Right lung (tissue), 10 donors: ENCODE data around the gene EIF2A. TPM values are rescaled to one million over a fixed set of nuclear protein-coding genes. Genes with fewer than 3 reads are reported as not detected.
"Not testable (repeated sequence)": the region's sequence is repeated elsewhere in the genome, so short reads cannot be mapped to it uniquely, and the experiment has no call there.

Experiments
- DNase-seq, 2 donors: peaks; one replicate each; pipeline ENCODE4 v3.0.0-alpha.2; 2013
- long read RNA-seq, 8 donors: transcript quantifications; one replicate each; lab custom pipeline, GENCODE V29; 2026
- polyA plus RNA-seq, 5 donors: library from polyadenylated mRNA; unstranded; fragments of 120-200 nt; gene quantifications; one replicate each; pipeline versions ENCODE4 v1.2.1 to v1.2.3, GENCODE V29; 2013; ENCODE audit warnings: inconsistent platforms in 1 of 5, low replicate concordance in 1 of 5; ENCODE audit not compliant: insufficient read length in 5 of 5, insufficient read depth in 1 of 5

EIF2A gene
- 100 to 1,000 TPM; 165 to 218 (median 183) TPM for polyA plus RNA-seq
- long read RNA-seq, donor 1, transcript EIF2A-203 (14 exons, 2,198 nt): major isoform, 14 of 109 reads
- long read RNA-seq, donor 1, partial matches to known transcripts: 91 of 109 reads
- long read RNA-seq, donor 1, other reads (novel, unspliced or antisense): 0 of 109 reads
- long read RNA-seq, donor 2, transcript EIF2A-203 (14 exons, 2,198 nt): major isoform, 6 of 13 reads
- long read RNA-seq, donor 2, partial matches to known transcripts: 5 of 13 reads
- long read RNA-seq, donor 2, other reads (novel, unspliced or antisense): 0 of 13 reads
- long read RNA-seq, donor 3, transcript EIF2A-203 (14 exons, 2,198 nt): major isoform, 8 of 35 reads
- long read RNA-seq, donor 3, transcript EIF2A-210 (6 exons, 1,010 nt): minor isoform, 5 of 35 reads
- long read RNA-seq, donor 3, partial matches to known transcripts: 22 of 35 reads
- long read RNA-seq, donor 3, other reads (novel, unspliced or antisense): 0 of 35 reads
- long read RNA-seq, donor 4, transcript EIF2A-203 (14 exons, 2,198 nt): major isoform, 12 of 39 reads
- long read RNA-seq, donor 4, partial matches to known transcripts: 21 of 39 reads
- long read RNA-seq, donor 4, other reads (novel, unspliced or antisense): 0 of 39 reads
- long read RNA-seq, donor 5, transcript EIF2A-210 (6 exons, 1,010 nt): minor isoform, 10 of 67 reads
- long read RNA-seq, donor 5, transcript EIF2A-203 (14 exons, 2,198 nt): major isoform, 14 of 67 reads
- long read RNA-seq, donor 5, partial matches to known transcripts: 35 of 67 reads
- long read RNA-seq, donor 5, other reads (novel, unspliced or antisense): 7 of 67 reads
- long read RNA-seq, donor 6, transcript EIF2A-203 (14 exons, 2,198 nt): major isoform, 31 of 84 reads
- long read RNA-seq, donor 6, partial matches to known transcripts: 37 of 84 reads
- long read RNA-seq, donor 6, other reads (novel, unspliced or antisense): 13 of 84 reads
- long read RNA-seq, donor 7, partial matches to known transcripts: 6 of 15 reads
- long read RNA-seq, donor 7, other reads (novel, unspliced or antisense): 0 of 15 reads
- long read RNA-seq, donor 8, transcript EIF2A-203 (14 exons, 2,198 nt): major isoform, 9 of 10 reads
- long read RNA-seq, donor 8, partial matches to known transcripts: 0 of 10 reads
- long read RNA-seq, donor 8, other reads (novel, unspliced or antisense): 0 of 10 reads

DNA sequence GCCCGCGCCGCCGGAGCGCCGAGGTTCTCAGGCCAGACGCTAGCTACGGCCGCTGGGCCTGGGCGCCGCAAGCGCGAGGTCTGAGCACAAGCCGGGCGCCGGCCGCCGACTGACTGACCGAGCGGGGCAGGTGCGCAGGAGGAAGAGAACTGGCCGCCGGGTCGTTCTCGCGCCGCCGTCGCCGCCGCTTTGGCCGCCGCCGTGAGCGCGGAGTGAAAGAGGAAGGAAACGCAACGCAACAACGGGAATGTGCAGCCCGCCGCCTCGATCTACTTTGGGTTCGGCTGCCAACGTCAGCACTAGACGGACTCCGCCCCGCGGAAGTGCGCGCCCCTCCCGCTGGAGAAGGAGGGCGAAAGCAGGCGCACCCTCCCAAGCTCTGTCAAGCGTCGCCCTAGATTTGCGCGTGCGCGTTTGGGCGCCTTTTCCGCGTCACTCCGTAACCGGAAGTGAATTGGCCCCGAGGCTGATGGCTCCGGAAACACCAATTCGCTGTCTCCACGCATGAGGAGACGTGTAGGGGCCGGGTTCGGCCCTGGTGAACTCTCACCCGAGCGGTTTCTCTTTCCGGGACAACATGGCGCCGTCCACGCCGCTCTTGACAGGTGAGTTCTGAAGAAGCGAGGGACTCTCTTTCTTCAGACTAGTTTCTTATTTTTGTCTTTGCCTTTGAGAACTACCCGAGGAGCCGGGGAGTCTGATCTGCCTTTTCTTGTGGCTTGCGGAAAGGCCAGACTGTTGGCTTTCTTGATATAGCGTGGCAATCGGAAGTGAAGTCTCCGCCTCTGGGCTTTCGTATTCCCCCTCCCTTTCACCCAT, at the start of gene EIF2A, which contains the start of gene SERP1:
Gene EIF2A (plus strand): TSS at position 562 of the 819 bp plus-strand sequence. CDS start 16 bp downstream, at position 578.
Gene SERP1 (minus strand): TSS at position 271 of the 819 bp plus-strand sequence. CDS start 361 bp downstream, outside the sequence.
- DNase-seq: peak; percentile 100

DNA sequence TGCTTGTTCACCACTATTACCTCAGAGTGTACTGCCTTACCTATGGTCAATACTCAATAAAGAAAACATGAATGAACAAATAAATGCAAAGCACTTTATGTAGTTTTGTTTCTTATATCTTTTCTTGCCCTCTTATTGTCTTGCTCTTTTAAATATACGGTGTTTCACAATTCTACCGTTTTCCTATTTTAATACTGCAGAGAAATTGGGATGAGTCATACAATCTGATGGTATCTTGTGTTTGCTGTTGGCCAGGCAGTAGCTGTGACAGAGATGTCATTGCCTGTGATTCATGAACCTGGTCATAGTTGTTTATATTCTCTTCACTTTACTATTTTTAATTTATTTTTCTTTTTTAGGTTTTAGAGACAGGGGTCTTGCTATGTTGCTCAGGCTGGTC, 48.6 kb upstream of the EIF2A start:
- DNase-seq: no peak

DNA sequence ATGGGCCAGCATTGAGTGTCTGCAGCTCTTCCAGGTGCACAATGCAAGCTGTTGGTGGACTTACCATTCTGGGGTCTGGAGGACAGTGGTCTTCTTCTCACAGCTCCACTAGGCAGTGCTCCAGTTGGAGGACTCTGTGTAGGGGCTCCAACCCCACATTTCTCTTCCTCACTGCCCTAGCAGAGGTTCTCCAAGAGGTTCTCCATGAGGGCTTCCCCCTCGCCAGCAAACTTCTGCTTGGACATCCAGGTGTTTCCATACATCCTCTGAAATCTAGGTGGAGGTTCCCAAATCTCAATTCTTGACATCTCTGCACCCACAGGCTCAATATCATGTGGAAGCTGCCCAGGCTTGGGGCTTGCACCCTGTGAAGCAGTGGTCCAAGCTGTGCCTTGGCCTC, 45.6 kb upstream of the EIF2A start:
- DNase-seq: not testable (repeated sequence)

DNA sequence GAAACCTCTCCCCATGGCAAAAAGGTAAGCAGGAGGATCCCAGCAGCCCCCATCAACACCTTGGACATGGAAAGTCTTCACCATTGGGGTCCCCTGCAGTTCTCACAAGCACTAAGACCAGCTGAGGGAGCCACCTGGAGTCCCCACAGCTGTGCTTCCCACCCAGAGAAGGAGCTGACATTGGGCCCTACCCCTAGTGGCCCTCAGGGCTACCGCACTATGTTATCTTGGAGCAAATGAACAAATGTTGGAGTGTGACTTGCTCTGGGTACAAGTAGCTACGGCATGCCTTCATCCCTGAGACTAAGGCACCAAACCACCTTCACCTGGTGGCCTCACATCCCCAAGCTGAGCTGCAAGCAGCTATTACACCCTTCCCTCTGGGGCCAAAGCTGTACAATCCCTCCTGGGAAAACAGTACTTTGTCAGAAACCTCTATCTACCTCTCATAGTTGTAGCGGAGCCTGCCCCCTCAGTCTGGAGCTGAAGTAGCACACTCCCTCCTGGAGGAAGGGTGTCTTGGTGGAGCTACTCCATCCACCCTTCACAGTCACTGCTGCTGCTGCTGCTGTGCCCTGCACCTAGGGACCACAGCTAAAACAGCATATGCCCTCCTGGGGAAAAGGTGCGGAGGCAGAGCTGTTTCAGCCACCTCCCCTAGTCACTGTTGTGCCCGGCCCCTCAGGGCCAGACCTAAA, 43.0 kb upstream of the EIF2A start:
- DNase-seq: no peak

DNA sequence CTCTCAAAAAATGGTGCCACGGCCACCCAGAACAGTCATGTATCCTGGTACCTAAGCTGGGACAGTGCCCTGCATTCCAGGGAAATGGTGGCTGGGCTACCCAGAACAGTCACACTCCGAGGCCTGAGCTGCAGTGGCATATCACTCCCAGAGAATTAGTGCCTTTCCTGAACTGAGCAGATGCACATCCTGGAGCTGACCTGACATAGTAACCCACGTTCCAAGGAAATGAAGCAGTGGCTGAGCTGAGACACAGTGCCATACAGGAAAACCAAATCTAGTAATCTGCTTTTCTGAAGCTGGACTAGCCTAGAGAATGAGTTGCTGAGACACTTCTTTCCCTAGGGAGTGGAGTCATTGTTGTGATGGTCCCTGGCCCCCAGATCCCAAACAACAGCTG, 42.1 kb upstream of the EIF2A start:
- DNase-seq: no peak

DNA sequence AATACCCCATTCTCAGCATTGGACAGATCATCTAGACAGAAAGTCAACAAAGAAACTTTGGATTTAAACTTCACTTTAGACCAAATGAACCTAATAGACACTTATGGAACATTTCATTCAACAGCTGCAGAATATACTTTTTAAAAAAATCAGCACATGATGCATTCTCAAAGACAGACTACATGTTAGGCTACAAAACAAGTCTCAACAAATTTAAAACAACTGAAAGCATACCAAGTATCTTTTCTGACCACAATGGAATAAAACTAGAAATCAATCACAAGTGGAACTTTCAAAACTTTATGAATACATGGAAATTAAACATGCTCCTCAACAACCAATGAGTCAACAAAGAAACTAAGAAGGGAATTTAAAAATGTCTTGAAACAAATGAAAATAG, 38.2 kb upstream of the EIF2A start:
- no peak for DNase-seq

DNA sequence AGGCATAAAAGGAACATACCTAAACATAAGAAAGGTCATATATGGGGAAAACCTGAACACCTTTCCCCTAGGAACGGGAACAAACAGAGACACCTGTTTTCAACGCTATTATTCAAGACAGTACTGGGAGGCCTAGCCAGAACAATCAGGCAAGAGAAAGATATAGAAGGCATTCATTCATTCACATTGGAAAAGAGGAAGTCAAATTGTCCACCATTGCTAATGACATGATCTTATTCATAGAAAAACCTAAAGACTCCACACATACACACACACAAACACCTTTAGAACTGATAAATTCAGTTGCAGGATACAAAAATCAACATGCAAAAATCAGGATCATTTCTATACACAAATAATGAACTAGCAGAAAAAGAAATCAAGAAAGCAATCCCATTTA, 36.8 kb upstream of the EIF2A start:
- DNase-seq: no peak

DNA sequence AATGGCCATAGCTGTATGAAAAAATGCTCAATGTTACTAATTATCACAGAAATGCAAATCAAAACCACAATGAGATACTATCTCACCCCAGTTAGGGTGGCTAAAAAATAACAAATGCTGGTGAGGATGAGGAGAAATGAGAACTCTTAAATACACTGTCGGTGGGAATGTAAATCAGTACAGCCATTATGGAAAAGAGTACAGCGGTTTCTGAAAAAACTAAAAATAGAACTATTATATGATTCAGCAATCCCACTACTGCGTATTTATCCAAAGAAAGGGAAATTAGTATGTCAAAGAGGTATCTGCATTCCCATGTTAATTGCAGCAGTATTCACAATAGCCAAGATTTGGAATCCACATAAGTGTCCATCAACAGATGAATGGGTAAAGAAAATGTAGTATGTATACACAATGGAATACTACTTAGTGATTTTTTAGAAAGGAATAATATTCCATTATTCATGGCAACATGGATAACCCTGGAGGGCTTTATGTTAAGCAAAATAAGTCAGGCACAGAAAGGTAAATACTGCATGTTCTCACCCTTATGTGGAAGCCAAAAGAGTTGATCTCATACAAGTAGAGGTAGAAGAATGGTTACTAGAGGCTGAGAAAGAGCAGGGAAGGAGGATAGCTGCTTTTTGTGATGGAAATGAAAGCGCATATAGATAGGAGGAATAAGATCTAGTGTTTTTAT, 35.3 kb upstream of the EIF2A start:
- DNase-seq: no peak

DNA sequence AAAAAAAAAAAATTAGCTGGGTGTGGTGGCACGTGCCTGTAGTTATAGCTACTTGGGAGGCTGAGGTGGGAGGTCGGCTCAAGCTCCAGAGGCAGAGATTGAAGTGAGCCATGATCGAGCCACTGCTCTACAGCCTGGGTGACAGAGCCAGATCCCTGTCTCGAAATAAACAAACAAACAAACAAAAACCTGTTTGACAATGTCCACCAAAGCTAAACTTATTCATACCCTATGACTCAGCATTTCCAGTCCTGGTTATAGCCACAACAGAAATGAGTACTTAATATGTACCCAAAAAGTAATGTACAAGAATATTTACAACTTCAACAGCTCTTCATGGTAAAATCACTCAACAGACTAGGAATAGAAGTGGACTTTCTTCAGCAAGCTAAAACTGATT, 31.4 kb upstream of the EIF2A start:
- no peak for DNase-seq

DNA sequence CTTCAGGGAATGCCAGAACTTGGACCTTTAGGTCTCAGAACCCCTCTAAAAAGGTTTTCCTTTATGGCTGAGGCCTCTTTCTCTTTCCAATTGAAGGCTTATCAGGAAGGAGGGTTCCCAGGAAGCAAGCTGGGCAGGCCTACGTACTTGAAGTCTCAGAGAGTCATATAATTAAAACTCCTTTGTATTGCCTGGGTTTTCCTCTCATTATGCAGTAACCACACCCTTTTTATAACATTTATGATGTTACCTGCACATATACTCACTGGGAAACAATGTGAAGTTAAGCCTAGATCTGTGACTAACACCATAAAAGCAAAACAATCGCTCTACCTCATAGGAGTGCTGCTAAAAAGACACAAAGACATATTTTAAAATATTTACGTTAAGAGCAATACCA, 27.6 kb upstream of the EIF2A start:
- no peak for DNase-seq

DNA sequence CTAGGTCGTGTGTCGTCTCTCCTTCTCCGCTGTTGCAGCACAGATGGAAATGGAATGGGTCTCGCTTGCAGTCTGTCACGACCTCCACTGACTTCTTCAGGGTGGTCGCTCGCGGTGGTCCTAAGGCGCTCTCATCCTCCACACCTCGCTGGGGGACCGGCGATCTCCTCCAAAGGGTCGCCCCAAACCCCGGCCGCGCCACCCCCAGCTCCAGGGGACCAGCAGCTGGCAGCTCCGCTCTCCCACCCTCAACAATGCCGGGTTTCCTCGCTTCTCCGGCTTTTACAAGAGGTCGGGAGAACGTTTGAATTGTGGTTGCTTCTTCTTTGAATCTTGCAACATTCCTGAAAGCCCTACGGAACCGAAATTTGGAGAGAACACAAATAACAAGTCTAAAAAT, 26.2 kb upstream of the EIF2A start:
- DNase-seq: no peak

DNA sequence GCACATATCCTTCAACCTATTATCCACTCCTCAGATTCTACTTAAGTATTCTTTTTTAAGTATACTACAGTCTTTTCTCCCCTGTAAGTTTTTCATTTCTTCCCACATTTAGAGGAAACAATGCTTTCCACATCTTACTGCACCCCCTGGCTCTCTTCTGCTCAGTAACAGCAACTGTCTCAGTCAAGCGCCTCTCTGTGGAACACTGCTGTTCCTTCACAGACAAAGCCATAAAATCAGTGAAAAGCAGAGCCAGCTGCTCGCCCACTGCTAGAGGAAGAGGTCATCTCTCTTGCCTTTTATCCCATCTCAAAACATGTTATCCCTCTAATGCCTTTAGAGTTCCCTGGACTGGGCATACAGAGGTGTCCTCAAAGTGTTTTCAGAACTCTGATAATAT, 25.1 kb upstream of the EIF2A start:
- DNase-seq: no peak

DNA sequence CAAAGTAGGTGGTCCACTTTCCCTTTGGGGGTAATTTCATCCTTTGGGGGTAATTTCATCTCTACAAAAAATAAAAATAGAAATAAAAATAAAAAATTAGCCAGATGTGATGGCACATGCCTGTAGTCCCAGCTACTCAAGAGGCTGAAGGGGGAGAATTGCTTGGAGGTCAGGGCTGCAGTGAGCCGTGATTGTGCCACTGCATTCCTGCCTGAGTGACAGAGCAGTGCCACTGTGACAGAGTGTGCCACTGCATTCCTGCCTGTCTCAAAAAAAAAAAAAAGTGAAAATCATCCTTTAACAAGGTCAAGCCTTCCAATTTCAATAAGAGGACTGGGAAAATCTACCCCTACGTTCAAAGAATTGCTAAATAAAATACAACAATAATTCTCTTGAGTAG, 23.0 kb upstream of the EIF2A start:
- no peak for DNase-seq

DNA sequence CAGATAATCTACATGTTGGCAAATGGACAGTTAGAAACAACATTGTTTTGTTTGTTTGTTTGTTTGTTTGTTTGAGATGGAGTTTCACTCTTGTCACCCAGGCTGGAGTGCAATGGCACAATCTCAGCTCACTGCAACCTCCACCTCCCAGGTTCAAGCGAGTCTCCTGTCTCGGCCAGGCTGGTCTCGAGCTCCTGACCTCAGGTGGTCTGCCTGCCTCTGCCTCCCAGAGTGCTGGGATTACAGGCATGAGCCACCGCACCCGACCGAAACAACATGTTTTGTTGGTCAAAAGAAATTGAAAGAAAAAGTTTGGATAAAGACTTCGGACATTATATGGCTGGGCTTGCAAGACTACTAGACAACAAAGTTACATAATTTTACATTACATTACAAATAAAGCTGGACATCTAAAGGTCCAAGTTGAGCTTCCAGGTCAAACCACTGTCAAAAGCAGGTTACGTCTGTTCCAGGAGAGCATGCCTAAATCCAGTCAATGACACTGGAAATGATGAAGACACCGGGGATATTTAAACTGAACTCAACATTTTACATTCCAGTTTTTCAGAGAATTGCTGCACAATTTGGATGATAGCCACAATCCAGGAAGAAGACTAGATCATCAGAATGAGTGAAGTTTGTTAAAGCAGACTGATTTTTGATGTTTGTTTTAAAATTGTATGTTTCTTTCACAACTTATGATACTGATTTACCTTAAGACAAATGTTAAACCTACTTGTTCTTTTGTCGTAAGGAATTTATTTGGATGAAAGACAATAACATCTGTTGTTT, 18.9 kb upstream of the EIF2A start:
- no peak for DNase-seq

DNA sequence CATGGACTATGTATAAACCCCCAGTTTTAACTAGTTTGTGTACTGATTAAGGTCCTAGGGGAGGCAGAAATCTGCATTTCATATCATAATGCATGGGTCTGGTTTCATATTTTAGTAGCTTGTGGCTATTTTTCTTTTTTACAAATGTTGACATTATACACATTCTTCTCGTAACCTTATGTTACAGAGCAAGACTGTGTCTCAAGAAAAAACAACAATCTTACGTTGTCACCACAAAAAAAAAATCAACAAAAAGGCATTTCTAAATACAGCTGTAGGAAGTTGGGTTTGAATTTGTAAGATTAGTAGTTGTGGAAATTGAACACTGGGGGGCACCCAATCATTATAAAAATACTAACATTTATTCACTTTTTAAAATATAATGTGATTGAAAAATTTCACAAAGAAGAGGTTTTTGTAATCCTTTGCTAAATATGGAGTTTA, 18.2 kb upstream of the EIF2A start:
- DNase-seq: no peak

DNA sequence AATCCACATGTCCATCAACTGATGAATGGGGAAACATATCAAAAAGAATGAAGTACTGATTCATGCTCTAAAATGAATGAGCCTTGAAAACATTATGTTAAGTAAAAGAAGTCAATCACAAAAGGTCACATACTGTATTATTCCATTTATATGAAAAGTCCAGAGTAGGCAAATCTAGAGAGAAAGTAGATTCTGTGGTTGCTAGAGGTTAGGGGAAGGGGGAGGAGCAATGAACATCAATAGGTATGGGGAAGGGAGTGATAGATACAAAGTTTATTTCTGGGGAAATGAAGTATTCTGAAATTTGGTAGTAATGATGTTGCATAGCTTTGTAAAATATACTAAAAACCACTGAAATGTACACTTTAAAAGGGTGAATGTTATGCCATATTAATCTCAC, 14.8 kb upstream of the EIF2A start:
- DNase-seq: no peak

DNA sequence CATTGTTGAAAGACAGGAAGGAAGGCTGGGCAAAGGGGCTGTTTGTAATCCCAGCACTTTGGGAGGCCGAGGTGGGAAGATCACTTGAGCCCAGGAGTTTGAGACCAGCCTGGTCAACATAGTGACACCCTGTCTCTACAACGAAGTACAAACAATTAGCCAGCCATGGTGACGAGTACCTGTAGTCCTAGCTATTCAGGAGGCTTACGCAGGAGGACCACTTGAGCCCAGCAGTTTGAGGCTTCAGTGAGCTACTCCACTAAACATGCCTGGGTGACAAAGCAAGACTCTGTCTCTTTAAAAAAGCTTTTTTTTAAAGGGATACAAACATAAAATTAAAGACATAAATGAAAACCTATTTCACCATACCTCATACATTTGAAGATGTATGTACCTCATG, 11.4 kb upstream of the EIF2A start:
- no peak for DNase-seq

DNA sequence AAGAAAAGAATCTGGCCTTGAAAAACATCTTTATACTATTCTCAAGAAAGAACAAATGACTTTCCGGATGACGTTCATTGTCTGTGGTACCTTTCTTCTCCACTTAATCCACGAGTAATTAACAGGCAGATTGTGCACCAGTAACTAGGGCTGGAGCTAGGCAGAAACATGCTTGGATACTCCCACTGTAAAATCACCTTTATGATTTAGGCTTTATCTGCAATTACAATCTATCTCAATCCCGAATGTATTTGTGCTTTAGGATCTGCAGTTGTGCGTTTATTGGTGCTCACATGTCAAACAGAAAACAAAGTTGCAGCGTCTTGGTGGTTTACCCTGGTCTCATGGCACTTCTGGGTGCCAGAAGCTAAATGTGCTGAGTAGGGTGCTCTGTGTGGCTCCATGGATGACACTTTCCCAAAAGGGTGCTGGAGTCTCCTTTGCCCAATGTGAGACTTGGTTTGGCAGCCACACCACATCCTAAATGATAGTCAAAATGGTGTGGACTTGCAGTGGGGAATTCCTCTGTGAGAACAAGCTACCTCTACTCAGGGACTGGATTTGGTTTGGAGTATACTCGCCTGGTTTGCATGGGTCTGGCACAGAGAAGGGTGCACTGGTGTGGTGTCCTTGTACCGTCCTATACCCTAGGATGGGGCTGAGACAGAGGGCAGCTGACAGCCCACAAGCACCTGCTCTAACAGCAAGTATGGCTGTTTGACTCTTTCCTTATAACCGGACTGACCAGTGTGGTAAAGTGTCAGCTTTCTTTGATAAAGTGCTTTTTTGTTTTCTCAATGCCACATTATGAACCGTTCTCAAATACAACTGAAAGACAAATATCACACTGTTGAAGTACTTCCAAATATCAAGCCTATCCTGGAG, 8.0 kb upstream of the EIF2A start:
- DNase-seq: peak; percentile 30
